HCT116 (cell line): ENCODE measurements around the gene NOX1. TPM values are rescaled to one million over a fixed set of nuclear protein-coding genes. Genes with fewer than 3 reads are reported as not detected.

Experiments used
- ATAC-seq: fragments of 200-7000 bp; cut with Tn5 transposase; 2 replicates; pipeline ENCODE4 v1.9.1; 2020; ENCODE audit warnings: mild to moderate bottlenecking, moderate library complexity
- BruUV-seq: library from RNA; stranded (reverse); fragments of 400-500 nt; replicated peaks from 2 replicates; lab custom pipeline; 2021; lab: Mats Ljungman, UMichigan
- CTCF ChIA-PET: fragments of 300-600 bp; sonication (Branson Sonifier 250); formaldehyde crosslinking; loops from one replicate; lab custom pipeline; 2021; ENCODE audit warnings: antibody characterized with exemption; lab: Charles Lee
- POLR2A ChIA-PET: fragments of 300-600, 350-600 bp; sonication (Branson Sonifier 250); formaldehyde crosslinking; loops from one replicate; lab custom pipeline; 2021; ENCODE audit warnings: antibody characterized with exemption; lab: Charles Lee
- RAD21 ChIA-PET, 2 experiments: fragments of 300-600 bp; sonication (Branson Sonifier 250); formaldehyde crosslinking; loops; one replicate each; lab custom pipeline; 2023; ENCODE audit warnings: low total read pairs in 2 of 2; ENCODE audit not compliant: uncharacterized antibody in 2 of 2, unreplicated experiment in 2 of 2, low non-redundant PET in 1 of 2; lab: Charles Lee
- DNase-seq: peaks from one replicate; pipeline ENCODE4 v3.0.0-alpha.2; 2010; ENCODE audit warnings: low read depth, low spot score
- H2AFZ ChIP-seq: fragments of 200-600 bp; shearing (Covaris generic), sonication (generic); 2 replicates; pipeline ENCODE4 v1.6.1; 2017; ENCODE audit warnings: low read depth, mixed run types, mixed read lengths, antibody characterized with exemption, low read length; ENCODE audit not compliant: poor library complexity, severe bottlenecking
- H3K27ac ChIP-seq: 2 replicates; pipeline ENCODE4 v1.5.1; 2012; ENCODE audit warnings: low read depth, low read length
- H3K27me3 ChIP-seq: fragments of 200-600 bp; sonication (generic); 2 replicates; pipeline ENCODE4 v1.6.1; 2016; ENCODE audit warnings: mixed run types, low read length, mixed read lengths; ENCODE audit not compliant: insufficient read depth
- H3K36me3 ChIP-seq, 2 experiments: fragments of 200-500 bp in 1 of 2; fragments of 200-600 bp in 1 of 2; sonication (Bioruptor generic) in 1 of 2; sonication (generic) in 1 of 2; 2 replicates each; pipeline versions ENCODE4 v1.5.1 to v1.6.1; 2014 to 2016; ENCODE audit warnings: low read length in 2 of 2, inconsistent platforms in 1 of 2, mixed read lengths in 1 of 2, mixed run types in 1 of 2; ENCODE audit not compliant: insufficient read depth in 2 of 2, control insufficient read depth in 1 of 2
- H3K4me1 ChIP-seq, 2 experiments: fragments of 200-600 bp in 1 of 2; sonication (generic) in 1 of 2; 2 replicates each; pipeline versions ENCODE4 v1.5.1 to v1.6.1; 2012 to 2017; ENCODE audit warnings: low read length in 2 of 2, inconsistent platforms in 1 of 2, mild to moderate bottlenecking in 1 of 2, mixed read lengths in 1 of 2, mixed run types in 1 of 2, moderate library complexity in 1 of 2; ENCODE audit not compliant: insufficient read depth in 2 of 2, control insufficient read depth in 1 of 2
- H3K4me2 ChIP-seq: fragments of 200-600 bp; sonication (generic); 2 replicates; pipeline ENCODE4 v1.6.1; 2017; ENCODE audit warnings: mixed run types, low read length, mixed read lengths
- H3K4me3 ChIP-seq, 2 experiments: fragments of 200-600 bp in 1 of 2; sonication (generic) in 1 of 2; replicated peaks in 1 of 2; 2 replicates each; pipeline ENCODE4 v1.5.1; 2011 to 2016; ENCODE audit warnings: low read length in 2 of 2, control low read depth in 1 of 2, low read depth in 1 of 2, mild to moderate bottlenecking in 1 of 2, mixed read lengths in 1 of 2, mixed run types in 1 of 2
- H3K79me2 ChIP-seq: fragments of 200-600 bp; sonication (generic); 2 replicates; pipeline ENCODE4 v1.6.1; 2017; ENCODE audit warnings: mild to moderate bottlenecking, mixed run types, low read length, moderate library complexity, mixed read lengths; ENCODE audit not compliant: insufficient read depth
- H3K9ac ChIP-seq: fragments of 200-600 bp; sonication (generic); 2 replicates; pipeline ENCODE4 v1.6.1; 2016; ENCODE audit warnings: low read length, mixed read lengths
- H3K9me2 ChIP-seq: fragments of 200-600 bp; sonication (generic), shearing (Covaris generic); 2 replicates; pipeline ENCODE4 v1.6.1; 2017; ENCODE audit warnings: mixed run types, mild to moderate bottlenecking, moderate library complexity; ENCODE audit not compliant: insufficient read depth
- H3K9me3 ChIP-seq, 2 experiments: fragments of 200-500 bp in 1 of 2; fragments of 200-600 bp in 1 of 2; sonication (Bioruptor generic) in 1 of 2; sonication (generic) in 1 of 2; 2 replicates each; pipeline ENCODE4 v1.6.1; 2014 to 2017; ENCODE audit warnings: low read length in 2 of 2, mixed read lengths in 2 of 2, inconsistent platforms in 1 of 2, low read depth in 1 of 2, mild to moderate bottlenecking in 1 of 2, mixed run types in 1 of 2, moderate library complexity in 1 of 2; ENCODE audit not compliant: control insufficient read depth in 1 of 2, insufficient read depth in 1 of 2
- H4K20me1 ChIP-seq: fragments of 200-600 bp; sonication (generic), shearing (Covaris generic); 2 replicates; pipeline ENCODE4 v1.6.1; 2017; ENCODE audit warnings: mixed run types, mild to moderate bottlenecking, moderate library complexity; ENCODE audit not compliant: insufficient read depth
- ATF3 ChIP-seq: IDR thresholded peaks from 2 replicates; pipeline ENCODE4 v1.6.1; 2012
- CBX3 ChIP-seq: IDR thresholded peaks from 2 replicates; pipeline ENCODE4 v1.6.1; 2012; ENCODE audit warnings: low read depth
- CEBPB ChIP-seq: IDR thresholded peaks from 2 replicates; pipeline ENCODE4 v1.6.1; 2012; ENCODE audit warnings: low read depth
- EZH2 ChIP-seq: fragments of 200-600 bp; sonication (generic); IDR thresholded peaks from 2 replicates; pipeline ENCODE4 v1.6.1; 2017; ENCODE audit warnings: antibody characterized with exemption, mixed run types
- EZH2phosphoT487 ChIP-seq: fragments of 200-600 bp; IDR thresholded peaks from 2 replicates; pipeline ENCODE4 v1.6.1; 2018; ENCODE audit warnings: antibody characterized with exemption, borderline replicate concordance
- FOSL1 ChIP-seq: IDR thresholded peaks from 2 replicates; pipeline ENCODE4 v1.6.1; 2012; ENCODE audit warnings: low read depth
- MAX ChIP-seq: IDR thresholded peaks from 2 replicates; pipeline ENCODE4 v1.6.1; 2012
- POLR2AphosphoS5 ChIP-seq: IDR thresholded peaks from 2 replicates; pipeline ENCODE4 v1.6.1; 2011; ENCODE audit warnings: mild to moderate bottlenecking, low read depth, low read length, moderate library complexity
- REST ChIP-seq: IDR thresholded peaks from 2 replicates; pipeline ENCODE4 v1.6.1; 2012; ENCODE audit warnings: low read depth
- SP1 ChIP-seq: IDR thresholded peaks from 2 replicates; pipeline ENCODE4 v1.6.1; 2012; ENCODE audit warnings: low read depth
- TCF7L2 ChIP-seq: IDR thresholded peaks from 2 replicates; pipeline ENCODE4 v1.7.0; 2011; ENCODE audit warnings: borderline replicate concordance, inconsistent platforms; ENCODE audit not compliant: insufficient read depth, insufficient read length; ENCODE audit errors: extremely low read depth
- YY1 ChIP-seq: IDR thresholded peaks from 2 replicates; pipeline ENCODE4 v1.6.1; 2011; ENCODE audit warnings: low read length, low read depth, moderate library complexity, mild to moderate bottlenecking; ENCODE audit not compliant: insufficient replicate concordance; ENCODE audit errors: extremely low read depth
- ZFX ChIP-seq: fragments of 450-650 bp; IDR thresholded peaks from 2 replicates; pipeline ENCODE4 v1.6.1; 2017
- intact Hi-C: fragments of 100-400 bp; cut with micrococcal nuclease; formaldehyde crosslinking; loops from 2 replicates; pipeline ENCODE4 v1.10.0; 2022
- total RNA-seq: library from RNA; stranded (reverse); gene quantifications from one replicate; pipeline ENCODE4 v1.2.1, GENCODE V29; 2021; ENCODE audit not compliant: unreplicated experiment

Gene NOX1
- total RNA-seq, 1 experiment from 2014 or later = not detected

GRCh38 chrX:100804780-100805179, 69.4 kb downstream of the NOX1 start:
- no peaks in the 10 kb centered on the region for H3K27me3 ChIP-seq
- TF ChIP-seq EZH2phosphoT487 (no peak), ZFX (no peak), EZH2 (no peak), FOSL1 (no peak), MAX (no peak), ATF3 (no peak), POLR2AphosphoS5 (no peak), CBX3 (no peak), YY1 (no peak), TCF7L2 (no peak), SP1 (no peak), CEBPB (no peak), REST (no peak)
- H2AFZ ChIP-seq = no peak overlapping the region
- H3K36me3 ChIP-seq = no peaks in the 10 kb centered on the region
- peaks cover 0 to 9% of the 10 kb centered on the region in 2 experiments; a peak in 1 of 4 replicates for H3K4me1 ChIP-seq
- no TSS peak for BruUV-seq
- H3K9ac ChIP-seq = no peak overlapping the region
- no peaks in the 10 kb centered on the region for H4K20me1 ChIP-seq
- ChIA-PET RAD21 (no interaction called here), CTCF (no interaction called here), POLR2A (no interaction called here)
- DNase-seq (no peak), ATAC-seq (no peak)
- H3K4me2 ChIP-seq = no peak overlapping the region
- no peak overlapping the region for H3K4me3 ChIP-seq
- H3K79me2 ChIP-seq = no peaks in the 10 kb centered on the region
- intact Hi-C loops = no loop called here
- no peaks in the 10 kb centered on the region for H3K9me3 ChIP-seq
- H3K27ac ChIP-seq = no peak overlapping the region
- no peaks in the 10 kb centered on the region for H3K9me2 ChIP-seq
